Measurements from ENCODE around the gene CEP89.
"Not testable (repeated sequence)": the region's sequence is repeated elsewhere in the genome, so short reads cannot be mapped to it uniquely, and the experiment has no call there.

The CEP89 gene

DNA sequence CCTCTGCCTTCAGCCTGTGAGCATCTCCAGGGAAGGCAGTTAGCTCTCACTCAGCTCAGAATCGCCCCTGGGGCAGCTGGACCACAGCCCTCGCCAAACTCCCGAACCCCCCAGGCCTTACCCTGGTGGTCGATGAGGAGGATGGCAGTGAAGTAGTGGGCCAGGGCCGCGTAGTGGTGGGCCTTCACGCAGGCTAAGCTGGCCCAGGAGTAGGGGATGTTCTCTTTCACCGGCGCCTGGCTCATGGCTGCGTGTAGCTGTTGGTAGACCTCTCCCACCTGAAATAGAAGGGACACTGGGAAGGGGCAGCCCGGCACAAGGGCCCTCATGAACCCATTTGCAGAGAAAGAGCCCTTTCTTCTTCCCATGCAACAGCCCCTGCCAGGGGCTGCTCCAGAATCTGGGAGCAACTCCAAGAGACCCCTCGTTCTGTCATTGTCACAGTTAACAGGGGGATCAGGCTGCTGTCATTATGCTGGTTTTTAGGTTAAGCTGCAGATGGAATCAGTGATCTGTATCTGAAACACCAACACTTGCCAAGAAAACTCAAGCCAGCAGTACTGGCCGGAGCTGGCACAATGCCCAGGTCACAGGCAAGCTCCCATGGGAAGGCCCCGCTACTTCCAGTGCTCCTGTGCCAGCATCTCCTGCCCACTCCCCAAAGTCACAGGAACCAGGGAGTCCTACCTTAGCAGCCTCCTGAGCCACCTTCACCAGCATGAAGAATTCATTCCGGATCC is 30.5 kb upstream of the CEP89 start:
- not testable (repeated sequence) for H3K4me2 ChIP-seq (ENCODE audit: low read depth, low read length, poor library complexity, severe bottlenecking); H3K9me2 ChIP-seq (replicated peaks; ENCODE audit: insufficient read depth, low read length); H3K36me3 ChIP-seq (ENCODE audit: low read length); H3K79me2 ChIP-seq (ENCODE audit: insufficient read depth, low read length); H3K27me3 ChIP-seq (ENCODE audit: low read length); H3K9ac ChIP-seq (ENCODE audit: low read length); H4K20me1 ChIP-seq (ENCODE audit: low read depth, low read length); H3K9me3 ChIP-seq (ENCODE audit: insufficient read depth, low read length); H3K4me3 ChIP-seq (ENCODE audit: insufficient read depth, low read length, poor library complexity, severe bottlenecking); H2AFZ ChIP-seq (ENCODE audit: low read depth, low read length, severe bottlenecking); H3F3A ChIP-seq (ENCODE audit: insufficient read depth); H3K27ac ChIP-seq (ENCODE audit: low read depth, low read length)

DNA sequence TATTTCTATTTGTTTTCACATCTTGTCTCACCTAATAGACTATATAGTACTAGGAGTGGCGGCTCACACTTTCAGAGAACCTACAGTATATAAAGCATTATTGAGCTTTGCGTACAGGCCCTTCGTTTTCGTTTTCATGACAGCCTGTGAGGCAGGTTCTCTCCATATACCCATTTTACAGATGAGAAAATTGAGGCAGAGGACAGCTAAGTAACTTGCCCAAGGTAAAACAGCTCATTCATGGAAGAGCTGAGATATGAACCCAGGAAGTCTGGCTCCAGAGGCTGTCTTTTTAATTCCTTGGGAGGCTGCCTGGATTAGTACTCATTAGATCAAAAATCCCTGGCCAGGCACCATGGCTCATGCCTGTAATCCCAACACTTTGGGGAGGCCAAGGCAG is 29.2 kb upstream of the CEP89 start:
- no peaks in the 10 kb centered on the region for H3K9me3 ChIP-seq (ENCODE audit: insufficient read depth, low read length)
- no peaks in the 10 kb centered on the region for H3K36me3 ChIP-seq (ENCODE audit: low read length)
- no peak overlapping the region for H3K4me3 ChIP-seq (ENCODE audit: insufficient read depth, low read length, poor library complexity, severe bottlenecking)
- no peaks in the 10 kb centered on the region for H3K79me2 ChIP-seq (ENCODE audit: insufficient read depth, low read length)
- H3K4me2 ChIP-seq (ENCODE audit: low read depth, low read length, poor library complexity, severe bottlenecking): no peak overlapping the region
- H3K27ac ChIP-seq (ENCODE audit: low read depth, low read length): no peak overlapping the region
- H2AFZ ChIP-seq (ENCODE audit: low read depth, low read length, severe bottlenecking): no peak overlapping the region
- no peak for TF ChIP-seq EZH2phosphoT487 (conservative IDR thresholded peaks at IDR 0.05; ENCODE audit: low read length)
- TF ChIP-seq CTCF (IDR thresholded peaks at IDR 0.05; ENCODE audit: insufficient read depth, low read length, poor library complexity, severe bottlenecking): no peak
- H4K20me1 ChIP-seq (ENCODE audit: low read depth, low read length): no peaks in the 10 kb centered on the region
- no peaks in the 10 kb centered on the region for H3K9me2 ChIP-seq (replicated peaks; ENCODE audit: insufficient read depth, low read length)
- H3K27me3 ChIP-seq (ENCODE audit: low read length): no peaks in the 10 kb centered on the region
- no peaks in the 10 kb centered on the region for H3F3A ChIP-seq (ENCODE audit: insufficient read depth)
- H3K9ac ChIP-seq (ENCODE audit: low read length): no peak overlapping the region

DNA sequence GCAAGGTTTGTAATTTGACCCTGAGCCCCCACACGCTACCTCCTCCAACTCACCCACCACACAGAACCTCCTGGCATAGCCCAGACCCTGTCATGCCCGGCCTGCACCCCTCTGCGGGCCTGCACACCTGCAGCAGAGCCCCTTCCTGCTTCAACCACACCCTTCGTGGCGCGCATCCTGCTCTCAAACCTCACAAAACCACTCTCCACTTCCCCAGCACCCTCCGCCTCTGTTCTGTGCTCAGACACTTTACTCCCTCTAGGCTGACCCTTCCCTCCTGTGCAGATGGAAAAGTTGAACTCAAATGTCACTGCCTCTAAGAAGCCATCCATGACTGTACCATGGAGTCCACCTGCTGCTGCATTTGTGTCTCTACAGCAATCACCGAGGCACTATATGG is 28.8 kb upstream of the CEP89 start:
- Histone ChIP-seq H3K27ac (ENCODE audit: low read depth, low read length) (no peak overlapping the region), H3K4me3 (ENCODE audit: insufficient read depth, low read length, poor library complexity, severe bottlenecking) (no peak overlapping the region), H3K9me3 (ENCODE audit: insufficient read depth, low read length) (no peaks in the 10 kb centered on the region), H2AFZ (ENCODE audit: low read depth, low read length, severe bottlenecking) (no peak overlapping the region), H3F3A (ENCODE audit: insufficient read depth) (no peaks in the 10 kb centered on the region), H4K20me1 (ENCODE audit: low read depth, low read length) (no peaks in the 10 kb centered on the region), H3K36me3 (ENCODE audit: low read length) (no peaks in the 10 kb centered on the region), H3K9ac (ENCODE audit: low read length) (no peak overlapping the region), H3K9me2 (replicated peaks; ENCODE audit: insufficient read depth, low read length) (no peaks in the 10 kb centered on the region), H3K79me2 (ENCODE audit: insufficient read depth, low read length) (no peaks in the 10 kb centered on the region), H3K27me3 (ENCODE audit: low read length) (no peaks in the 10 kb centered on the region), H3K4me2 (ENCODE audit: low read depth, low read length, poor library complexity, severe bottlenecking) (no peak overlapping the region)
- TF ChIP-seq CTCF (IDR thresholded peaks at IDR 0.05; ENCODE audit: insufficient read depth, low read length, poor library complexity, severe bottlenecking) (no peak), EZH2phosphoT487 (conservative IDR thresholded peaks at IDR 0.05; ENCODE audit: low read length) (no peak)

DNA sequence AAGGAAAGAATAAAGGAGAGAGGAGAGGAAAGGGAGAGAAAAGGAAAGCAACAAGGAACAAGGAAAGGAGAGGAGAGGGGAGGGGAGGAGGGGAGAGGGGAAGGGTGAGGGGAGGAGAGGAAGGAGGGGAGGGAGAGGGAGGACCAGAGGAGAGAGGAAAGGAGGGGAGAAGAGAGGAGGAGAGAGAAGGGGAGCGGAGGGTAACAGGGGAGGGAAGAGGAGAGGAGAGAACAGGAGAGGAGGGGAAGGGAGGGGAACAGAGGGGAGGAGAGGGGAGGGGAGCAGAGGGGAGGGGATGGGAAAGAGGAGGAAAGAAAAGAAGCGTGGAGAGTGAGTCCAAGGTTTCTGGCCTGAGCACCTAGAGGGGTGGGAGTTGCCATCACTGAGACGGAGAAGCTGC is 27.0 kb upstream of the CEP89 start:
- Histone ChIP-seq H3K27ac (ENCODE audit: low read depth, low read length) (no peak overlapping the region), H3K4me3 (ENCODE audit: insufficient read depth, low read length, poor library complexity, severe bottlenecking) (no peak overlapping the region), H3F3A (ENCODE audit: insufficient read depth) (no peaks in the 10 kb centered on the region), H3K36me3 (ENCODE audit: low read length) (no peaks in the 10 kb centered on the region), H3K9me3 (ENCODE audit: insufficient read depth, low read length) (no peaks in the 10 kb centered on the region), H3K4me2 (ENCODE audit: low read depth, low read length, poor library complexity, severe bottlenecking) (no peak overlapping the region), H3K27me3 (ENCODE audit: low read length) (no peaks in the 10 kb centered on the region), H2AFZ (ENCODE audit: low read depth, low read length, severe bottlenecking) (no peak overlapping the region), H3K9ac (ENCODE audit: low read length) (no peak overlapping the region), H3K79me2 (ENCODE audit: insufficient read depth, low read length) (no peaks in the 10 kb centered on the region), H3K9me2 (replicated peaks; ENCODE audit: insufficient read depth, low read length) (no peaks in the 10 kb centered on the region), H4K20me1 (ENCODE audit: low read depth, low read length) (no peaks in the 10 kb centered on the region)
- no peak for TF ChIP-seq CTCF (IDR thresholded peaks at IDR 0.05; ENCODE audit: insufficient read depth, low read length, poor library complexity, severe bottlenecking)
- TF ChIP-seq EZH2phosphoT487 (conservative IDR thresholded peaks at IDR 0.05; ENCODE audit: low read length): no peak
